NT2/D1 (cell line): Measurements from ENCODE around the gene CSNK2A1.

Experiments
- SUZ12 ChIP-seq: IDR thresholded peaks from 2 replicates; pipeline ENCODE4 v1.6.1; 2011; ENCODE audit not compliant: insufficient read length, insufficient read depth; ENCODE audit errors: extremely low read depth
- YY1 ChIP-seq: IDR thresholded peaks from 2 replicates; pipeline ENCODE4 v1.6.1; 2011; ENCODE audit not compliant: insufficient read length, insufficient read depth
- ZNF274 ChIP-seq: IDR thresholded peaks from 2 replicates; pipeline ENCODE4 v1.6.1; 2011; ENCODE audit warnings: mild to moderate bottlenecking, low read depth, low read length

GRCh38 chr20:504632-505075, 38.9 kb downstream of the CSNK2A1 start:
- no peak for TF ChIP-seq YY1
- no peak for TF ChIP-seq ZNF274
- no peak for TF ChIP-seq SUZ12
